Cardiac fibroblast (primary cell): ENCODE measurements around the gene SMAGP.

ENCODE experiments used
- DNase-seq, 2 donors: peaks; one replicate each; pipeline versions ENCODE4 v3.0.0 to v3.0.0-alpha.2; 2010; ENCODE audit warnings: low read depth in 2 of 2
- H3K4me3 ChIP-seq, 2 donors: replicated peaks in 1 of 2; 1 replicate in 1 of 2; 2 replicates in 1 of 2; pipeline ENCODE4 v1.5.1; 2011; ENCODE audit warnings: low read depth in 2 of 2, low read length in 2 of 2, mild to moderate bottlenecking in 2 of 2, moderate library complexity in 1 of 2
- CTCF ChIP-seq: IDR thresholded peaks from one replicate; pipeline ENCODE4 v1.5.1; 2011; ENCODE audit warnings: low read depth, mild to moderate bottlenecking, low read length, inconsistent platforms

Gene SMAGP

GRCh38 chr12:51254536-51254935, 15.7 kb downstream of the SMAGP start:
- DNase-seq = no peak
- no peak overlapping the region for H3K4me3 ChIP-seq
- no peak for TF ChIP-seq CTCF

- no peak overlapping the region for H3K4me3 ChIP-seq
- no peak for TF ChIP-seq CTCF
- no peak for DNase-seq
Observed at GRCh38 chr12:51253276-51253675, 16.9 kb downstream of the SMAGP start.

GRCh38 chr12:51247523-51248206, 22.6 kb downstream of the SMAGP start:
- DNase-seq = no peak
- TF ChIP-seq CTCF = no peak
- H3K4me3 ChIP-seq = no peak overlapping the region

- peak; percentile 61 to 89 for DNase-seq
- no peak overlapping the region for H3K4me3 ChIP-seq
- TF ChIP-seq CTCF = no peak
Observed at GRCh38 chr12:51246254-51246853, 23.9 kb downstream of the SMAGP start.

GRCh38 chr12:51245476-51246253, 24.6 kb downstream of the SMAGP start:
- H3K4me3 ChIP-seq = no peak overlapping the region
- no peak for TF ChIP-seq CTCF
- DNase-seq = no peak

GRCh38 chr12:51244269-51244668, 25.9 kb downstream of the SMAGP start:
- H3K4me3 ChIP-seq = no peak overlapping the region
- no peak for TF ChIP-seq CTCF
- DNase-seq = peak; percentile 25 to 36
